Renal cortex interstitium (tissue), 11 donors: ENCODE data around the gene KIAA1958. TPM values are rescaled to one million over a fixed set of nuclear protein-coding genes. Genes with fewer than 3 reads are reported as not detected.
A peak's percentile ranks its signal among the peaks of the same experiment; 100 is the strongest.
"Not testable (repeated sequence)": the region's sequence is repeated elsewhere in the genome, so short reads cannot be mapped to it uniquely, and the experiment has no call there.

Experiments used
- DNase-seq, 11 donors: peaks; one replicate each; pipeline ENCODE4 v3.0.0-alpha.2; 2013; ENCODE audit warnings: low read depth in 9 of 11, low spot score in 4 of 11; ENCODE audit errors: extremely low read depth in 1 of 11
- polyA plus RNA-seq, 3 donors: library from polyadenylated mRNA; unstranded; fragments of 120-200 nt; gene quantifications; one replicate each; pipeline ENCODE4 v1.2.1, GENCODE V29; 2013; ENCODE audit not compliant: insufficient read length in 3 of 3

Gene KIAA1958
- polyA plus RNA-seq, 3 donors, result 15.5 to 16.6 (median 16.5) TPM

- DNase-seq, result no peak
These were observed 20.5 kb downstream of the KIAA1958 start for GRCh38 chr9:112507001-112507680.

- DNase-seq, result no peak
These were observed 21.8 kb downstream of the KIAA1958 start for GRCh38 chr9:112508377-112508776.

- not testable (repeated sequence) for DNase-seq
These were observed 25.8 kb downstream of the KIAA1958 start for GRCh38 chr9:112512377-112512776.

- no peak for DNase-seq
These were observed 30.1 kb downstream of the KIAA1958 start for GRCh38 chr9:112516769-112517168.

GRCh38 chr9:112520069-112520468 lies 33.4 kb downstream of the KIAA1958 start:
- no peak for DNase-seq

- DNase-seq, result no peak
These were observed 34.0 kb downstream of the KIAA1958 start for GRCh38 chr9:112520656-112521055.

GRCh38 chr9:112526973-112527372 lies 40.3 kb downstream of the KIAA1958 start:
- no peak for DNase-seq

- no peak for DNase-seq
These were observed 41.3 kb downstream of the KIAA1958 start for GRCh38 chr9:112527959-112528358.

- DNase-seq, result no peak
These were observed 42.7 kb downstream of the KIAA1958 start for GRCh38 chr9:112529316-112529715.

GRCh38 chr9:112530751-112531205 lies 44.2 kb downstream of the KIAA1958 start:
- no peak for DNase-seq

- DNase-seq, result no peak
These were observed 45.1 kb downstream of the KIAA1958 start for GRCh38 chr9:112531666-112532282.

GRCh38 chr9:112532427-112532826 lies 45.8 kb downstream of the KIAA1958 start:
- DNase-seq, result no peak

GRCh38 chr9:112533660-112534059 lies 47.0 kb downstream of the KIAA1958 start:
- no peak for DNase-seq

- DNase-seq, result peak in 4 of 11 donors; percentile 15 to 30 (median 24)
These were observed 48.7 kb downstream of the KIAA1958 start for GRCh38 chr9:112535301-112535700.

GRCh38 chr9:112535811-112536210 lies 49.2 kb downstream of the KIAA1958 start:
- no peak for DNase-seq

GRCh38 chr9:112537561-112537960 lies 50.9 kb downstream of the KIAA1958 start:
- no peak for DNase-seq

GRCh38 chr9:112540800-112541199 lies 54.2 kb downstream of the KIAA1958 start:
- DNase-seq, result no peak

- DNase-seq, result peak in 1 of 11 donors; percentile 18
These were observed 55.1 kb downstream of the KIAA1958 start for GRCh38 chr9:112541685-112542084.

GRCh38 chr9:112542593-112543292 lies 56.1 kb downstream of the KIAA1958 start:
- no peak for DNase-seq

- DNase-seq, result no peak
These were observed 57.9 kb downstream of the KIAA1958 start for GRCh38 chr9:112544477-112544876.
